Prostate gland (tissue), 2 donors: Measurements from ENCODE around the gene CD37. TPM values are rescaled to one million over a fixed set of nuclear protein-coding genes. Genes with fewer than 3 reads are reported as not detected.
"Not testable (repeated sequence)": the region's sequence is repeated elsewhere in the genome, so short reads cannot be mapped to it uniquely, and the experiment has no call there.

ENCODE experiments used
- DNase-seq: peaks from one replicate; pipeline ENCODE4 v3.0.0-alpha.2; 2019; ENCODE audit warnings: low spot score
- H3K27ac ChIP-seq, 2 donors: fragments of 200-600 bp; sonication (generic); 2 replicates each; pipeline ENCODE4 v1.5.1; 2017 to 2019
- H3K27me3 ChIP-seq: fragments of 200-600 bp; sonication (generic); replicated peaks from 2 replicates; pipeline ENCODE4 v1.5.1; 2019; ENCODE audit not compliant: insufficient read depth
- H3K36me3 ChIP-seq, 2 donors: fragments of 200-600 bp; sonication (generic); 1 replicate in 1 of 2; 2 replicates in 1 of 2; pipeline versions ENCODE4 v1.5.1 to v1.8.1; 2017 to 2019
- H3K4me1 ChIP-seq: fragments of 200-600 bp; sonication (generic); replicated peaks from 2 replicates; pipeline ENCODE4 v1.5.1; 2019
- H3K4me3 ChIP-seq, 2 donors: fragments of 200-600 bp; sonication (generic); 2 replicates each; pipeline ENCODE4 v1.5.1; 2017 to 2019
- H3K9me3 ChIP-seq: fragments of 200-600 bp; sonication (generic); 2 replicates; pipeline ENCODE4 v1.5.1; 2017
- CTCF ChIP-seq, 4 experiments: fragments of 200-600 bp in 2 of 4; fragments of 450-650 bp in 2 of 4; sonication (generic) in 2 of 4; IDR thresholded peaks; 1 replicate in 3 of 4; 2 replicates in 1 of 4; pipeline ENCODE4 v1.5.1; 2016 to 2019; ENCODE audit warnings: antibody characterized with exemption in 4 of 4, mild to moderate bottlenecking in 2 of 4, moderate library complexity in 2 of 4
- POLR2A ChIP-seq: fragments of 450-650 bp; IDR thresholded peaks from one replicate; pipeline ENCODE4 v1.6.1; 2016; ENCODE audit warnings: antibody characterized with exemption, mild to moderate bottlenecking
- POLR2AphosphoS5 ChIP-seq: sonication (generic); formaldehyde crosslinking; IDR thresholded peaks from one replicate; pipeline ENCODE4 v1.6.1; 2017; ENCODE audit warnings: antibody characterized with exemption
- WGBS: methylation state at CpG from one replicate; pipeline ENCODE4 v1.1.5; 2018; 5-methylcytosine and 5-hydroxymethylcytosine counted together
- intact Hi-C: fragments of 100-400 bp; cut with DNase I; formaldehyde crosslinking; loops from one replicate; pipeline ENCODE4 v1.14.2; 2022
- total RNA-seq, 2 donors: library from RNA; depleted of rRNA; stranded (reverse); fragments of >200 nt; gene quantifications; one replicate each; pipeline ENCODE4 v1.1.0, GENCODE V29; 2016

CD37 gene
- total RNA-seq, 2 donors from 2014 or later = 9.5 to 21.4 TPM

GRCh38 chr19:49364083-49364737 lies 29.0 kb downstream of the CD37 start:
- Histone ChIP-seq H3K27ac (peak overlapping the region; percentile 88 to 90), H3K27me3 (no peaks in the 10 kb centered on the region), H3K36me3 (no peaks in the 10 kb centered on the region), H3K9me3 (no peaks in the 10 kb centered on the region), H3K4me3 (peak overlapping the region; percentile 19 to 22), H3K4me1 (no peaks in the 10 kb centered on the region)
- WGBS = 74% methylated on average over 27 of the region's 27 CpGs
- no peak for DNase-seq
- intact Hi-C loops = no loop called here
- TF ChIP-seq POLR2AphosphoS5 = no peak
- TF ChIP-seq CTCF (IDR thresholded peaks at IDR 0.05) = no peak
- no peak for TF ChIP-seq POLR2A

GRCh38 chr19:49366110-49366509 lies 30.9 kb downstream of the CD37 start:
- Histone ChIP-seq H3K4me1 (no peaks in the 10 kb centered on the region), H3K27ac (no peak overlapping the region), H3K4me3 (no peak overlapping the region), H3K27me3 (no peaks in the 10 kb centered on the region), H3K36me3 (no peaks in the 10 kb centered on the region), H3K9me3 (no peaks in the 10 kb centered on the region)
- no peak for TF ChIP-seq POLR2AphosphoS5
- TF ChIP-seq CTCF (IDR thresholded peaks at IDR 0.05) = no peak
- TF ChIP-seq POLR2A = no peak
- intact Hi-C loops = no loop called here
- DNase-seq = no peak

- WGBS = 80% methylated on average over 5 of the region's 5 CpGs
- no peak for DNase-seq
- H3K27ac ChIP-seq = no peak overlapping the region
These were observed 33.6 kb downstream of the CD37 start for GRCh38 chr19:49368711-49369358.

GRCh38 chr19:49371184-49371583 lies 36.0 kb downstream of the CD37 start:
- Histone ChIP-seq H3K4me1 (no peaks in the 10 kb centered on the region), H3K9me3 (no peaks in the 10 kb centered on the region), H3K27me3 (no peaks in the 10 kb centered on the region), H3K36me3 (no peaks in the 10 kb centered on the region), H3K27ac (no peak overlapping the region), H3K4me3 (no peak overlapping the region)
- intact Hi-C loops = no loop called here
- DNase-seq = no peak
- TF ChIP-seq CTCF (IDR thresholded peaks at IDR 0.05) = no peak
- 77% methylated on average over 3 of the region's 3 CpGs for WGBS

More at GRCh38 chr19:49368711-49369358, 33.6 kb downstream of the CD37 start:
- Histone ChIP-seq H3K4me1 (no peaks in the 10 kb centered on the region), H3K36me3 (no peaks in the 10 kb centered on the region), H3K27me3 (no peaks in the 10 kb centered on the region), H3K4me3 (no peak overlapping the region), H3K9me3 (no peaks in the 10 kb centered on the region)
- intact Hi-C loops = no loop called here
- TF ChIP-seq CTCF (IDR thresholded peaks at IDR 0.05) (no peak), POLR2AphosphoS5 (no peak), POLR2A (no peak)

- H3K27ac ChIP-seq, H3K9me3 ChIP-seq, H3K4me3 ChIP-seq, DNase-seq, intact Hi-C loops, H3K36me3 ChIP-seq, H3K27me3 ChIP-seq, H3K4me1 ChIP-seq: not testable (repeated sequence)
- WGBS = 80% methylated on average over 3 of the region's 3 CpGs
These were observed 38.0 kb downstream of the CD37 start for GRCh38 chr19:49373174-49373573.
